Stimulated activated CD8-positive, alpha-beta memory T cell treated with anti-CD3 and anti-CD28 coated beads, Interleukin-15, amount 100 ng/mL, for 4 hours (primary cell): ENCODE results near the gene DNAJB6.

Experiments
- DNase-seq, 2 donors: peaks; one replicate each; pipeline ENCODE4 v3.0.0-alpha.2; 2020; ENCODE audit warnings: low read depth in 2 of 2

Gene DNAJB6

DNA sequence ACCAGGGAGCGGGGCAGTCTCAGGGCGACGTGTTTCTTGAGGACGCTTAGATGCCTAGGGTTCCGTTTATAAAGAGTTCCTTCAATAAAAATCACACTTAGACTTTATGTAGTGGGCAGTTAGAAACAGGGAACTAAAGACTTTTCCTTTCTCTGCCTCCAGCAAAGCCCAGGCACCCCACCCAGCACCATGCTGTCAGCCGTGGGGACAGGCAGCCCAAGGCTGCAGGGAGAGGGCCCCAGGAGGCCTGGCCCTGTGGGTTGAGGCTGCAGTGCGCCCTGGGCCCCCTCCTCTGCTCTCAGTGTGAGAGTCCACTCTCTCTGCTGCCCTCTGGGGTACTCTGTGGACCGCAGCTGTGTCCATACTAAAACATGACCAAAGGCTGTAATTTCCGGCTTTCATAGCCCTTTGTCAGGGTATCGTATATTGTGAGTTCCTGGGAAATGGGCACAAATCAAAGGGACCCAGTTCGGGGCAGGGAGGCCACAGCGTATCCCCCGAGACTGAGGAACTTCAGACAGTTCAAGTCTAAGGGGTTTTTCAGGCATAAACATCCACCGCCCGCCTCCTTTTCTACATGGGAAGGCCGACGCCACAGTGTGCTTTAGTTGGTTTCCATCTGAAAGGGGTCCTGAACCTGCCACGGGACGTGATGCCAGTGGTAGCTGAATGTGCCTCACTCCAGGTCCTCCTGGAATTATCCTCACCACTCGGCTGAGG lies 59.7 kb downstream of the DNAJB6 start:
- DNase-seq = no peak

DNA sequence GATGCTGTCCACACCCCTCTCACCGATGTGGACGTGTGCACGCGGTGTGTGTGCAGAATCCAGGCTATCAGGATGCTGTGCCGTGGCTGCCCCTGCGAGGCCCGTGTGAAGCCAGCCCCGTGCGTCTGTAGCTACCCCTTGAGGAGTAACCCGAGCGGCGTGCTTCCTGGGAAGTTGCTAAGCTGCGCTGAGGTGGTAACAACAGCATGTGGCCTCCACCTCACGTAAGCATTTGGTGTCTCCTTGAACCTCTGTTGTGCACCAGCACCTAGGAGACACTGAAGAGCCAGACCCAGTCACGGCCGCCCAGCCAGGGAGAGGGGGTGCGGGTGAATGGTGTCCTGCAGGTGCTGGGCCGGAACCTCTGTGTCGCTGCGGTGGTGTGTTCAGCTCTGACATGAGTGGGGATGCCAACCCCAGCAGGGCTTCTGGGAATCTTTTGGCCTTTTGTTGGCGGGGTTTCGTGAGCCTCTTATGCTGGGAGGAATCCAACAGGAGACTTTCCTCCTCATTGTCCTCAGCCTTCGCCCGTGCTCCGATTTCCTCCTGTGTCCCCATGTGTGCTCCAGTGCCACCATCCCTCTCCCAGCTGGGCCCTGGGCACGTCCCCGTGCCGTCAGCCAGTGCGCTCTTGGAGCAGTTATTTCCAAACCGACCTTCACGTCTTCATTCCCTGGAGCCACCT lies 60.4 kb downstream of the DNAJB6 start:
- DNase-seq = no peak

DNA sequence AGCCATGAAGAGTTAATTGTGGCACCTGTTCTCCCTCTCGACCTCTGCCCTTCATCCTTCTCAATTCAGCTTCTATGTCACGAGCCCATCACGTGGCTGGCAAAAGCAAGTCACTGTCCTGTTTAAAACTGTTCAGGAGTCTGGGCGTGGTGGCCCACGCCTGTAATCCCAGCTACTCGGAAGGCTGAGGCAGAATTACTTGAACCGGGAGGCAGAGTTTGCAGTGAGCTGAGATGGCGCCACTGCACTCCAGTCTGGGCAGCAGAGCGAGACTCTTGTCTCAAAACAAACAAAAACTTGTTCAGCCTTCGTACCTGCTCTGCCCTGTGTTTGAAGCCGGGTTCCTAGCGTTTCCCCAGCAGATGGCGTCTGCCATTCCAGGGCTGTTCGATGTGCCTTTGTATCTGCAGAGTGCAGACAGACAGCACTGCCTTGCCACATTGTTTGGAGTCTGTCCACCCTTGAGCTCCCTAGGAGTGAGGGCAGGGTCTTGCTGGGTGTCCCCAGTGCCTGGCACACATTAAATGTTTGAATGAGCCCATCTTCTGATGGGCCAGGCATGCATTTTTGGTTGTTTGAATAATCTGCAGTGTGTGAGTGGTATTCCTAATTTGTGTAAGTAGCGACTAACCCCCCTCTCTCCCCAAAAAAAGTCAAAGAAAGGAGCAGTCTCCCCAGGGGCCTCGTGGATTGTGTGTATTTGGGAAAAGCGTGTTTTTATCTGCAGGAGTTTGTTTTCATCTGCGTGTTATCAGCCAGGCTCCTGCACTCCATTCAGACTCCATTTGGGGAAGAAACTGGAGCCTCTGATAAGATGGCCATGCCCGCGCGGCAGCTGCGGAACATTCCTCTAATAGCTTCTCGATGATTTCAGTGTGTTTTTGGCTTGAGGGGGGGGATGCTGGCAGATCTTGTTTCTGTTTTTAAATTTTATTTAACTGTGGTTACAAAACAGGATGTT lies 61.2 kb downstream of the DNAJB6 start:
- DNase-seq = no peak

DNA sequence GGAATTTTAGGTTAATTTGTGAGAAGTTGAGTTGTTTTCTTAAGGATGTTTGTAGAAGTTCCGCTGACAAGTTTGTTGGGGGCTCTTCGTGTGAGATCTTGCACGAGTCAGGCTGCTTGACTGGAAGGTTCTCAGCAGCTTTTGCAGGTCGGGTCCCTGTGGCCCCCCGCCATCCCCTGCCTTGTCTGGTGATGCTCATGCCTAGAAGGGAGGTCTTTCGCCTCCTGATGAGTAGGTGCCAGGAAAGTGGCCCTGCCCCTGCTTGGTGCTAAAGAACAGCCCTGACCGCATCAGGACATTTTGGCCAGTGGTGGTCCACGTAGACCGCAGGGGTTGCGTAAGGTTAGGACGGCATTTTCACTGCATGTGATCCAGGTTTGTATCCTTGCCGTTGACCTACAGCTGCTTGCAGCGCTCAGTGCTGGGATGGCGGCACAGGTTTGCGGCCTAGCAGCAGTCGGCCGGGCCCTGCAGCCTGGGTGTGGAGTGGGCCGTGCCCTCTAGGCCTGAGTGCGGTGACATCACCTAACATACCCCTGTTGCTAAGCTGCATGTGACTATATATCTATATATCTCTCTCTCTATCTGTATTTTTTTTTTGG lies 62.4 kb downstream of the DNAJB6 start:
- DNase-seq = no peak

DNA sequence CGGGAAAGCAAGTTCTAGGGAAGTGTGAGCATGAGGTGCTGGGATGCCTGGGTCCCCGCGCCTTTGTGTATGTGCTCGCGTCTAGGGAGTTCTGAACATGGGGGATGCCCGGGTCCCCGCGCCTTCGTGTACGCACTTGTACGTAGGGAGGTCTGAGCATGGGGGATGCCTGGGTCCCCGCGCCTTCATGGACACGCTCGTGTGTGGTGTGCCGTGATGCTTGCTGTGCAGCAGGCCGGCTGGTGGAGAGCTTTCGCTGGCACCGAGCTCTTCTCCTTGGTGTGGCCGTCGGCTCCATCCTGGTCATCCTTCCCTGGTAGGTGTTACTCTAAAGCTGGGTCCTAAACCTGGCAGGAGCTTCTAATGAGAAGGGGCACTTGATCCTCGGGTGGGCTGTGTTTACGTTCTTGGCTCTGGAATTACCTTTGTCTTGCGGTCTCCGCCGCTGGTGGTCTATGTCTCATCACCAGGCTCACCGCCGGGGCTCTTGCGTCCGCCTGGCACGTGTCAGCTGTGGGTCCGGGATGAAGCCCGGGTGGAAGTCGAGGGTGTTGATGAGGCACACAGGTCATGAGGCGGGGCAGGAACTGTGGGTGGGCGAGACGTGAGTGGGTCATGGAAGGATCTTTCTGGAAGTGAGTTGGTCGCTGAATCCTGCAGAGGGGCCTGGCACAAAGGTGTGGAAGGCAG lies 63.5 kb downstream of the DNAJB6 start:
- DNase-seq = no peak

DNA sequence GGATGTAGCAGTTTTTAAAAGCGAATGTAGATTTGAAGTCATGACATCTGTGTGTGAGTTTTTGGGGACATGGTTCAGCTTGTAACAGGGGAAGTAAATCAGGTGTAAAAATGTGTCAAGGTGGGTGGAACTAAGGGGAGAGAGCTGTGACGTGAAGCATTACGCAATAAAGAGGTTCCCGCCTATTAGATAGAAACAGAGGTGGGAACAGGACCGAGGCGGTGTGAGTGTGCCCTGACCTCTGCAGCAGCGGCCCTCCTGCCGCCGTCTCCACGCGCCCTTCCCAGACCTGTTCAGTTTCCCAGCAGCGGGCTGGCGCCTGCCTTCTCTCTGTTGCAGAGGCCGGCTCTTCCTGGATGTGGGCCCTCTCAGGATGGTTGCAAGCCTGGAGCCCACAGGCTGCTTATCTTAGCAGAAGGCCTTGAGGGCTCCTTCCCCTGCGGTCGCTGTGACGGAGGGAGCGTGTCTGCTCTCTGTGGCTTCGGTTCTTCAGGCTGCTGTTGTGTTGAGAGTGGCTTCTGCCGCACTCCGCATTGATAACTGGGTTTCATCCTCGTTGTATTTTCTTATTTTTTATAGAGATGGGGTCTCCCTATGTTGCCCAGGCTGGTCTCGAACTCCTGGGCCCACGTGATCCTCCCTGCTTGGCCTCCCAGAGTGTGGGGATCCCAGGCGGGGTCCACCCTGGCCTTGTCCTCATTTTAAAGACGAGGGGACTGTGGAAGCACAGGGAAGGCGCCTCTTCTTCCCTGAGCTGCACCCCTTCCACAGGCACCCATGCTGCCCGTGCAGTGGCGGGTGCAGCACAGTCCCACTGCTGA lies 65.0 kb downstream of the DNAJB6 start:
- DNase-seq = no peak

DNA sequence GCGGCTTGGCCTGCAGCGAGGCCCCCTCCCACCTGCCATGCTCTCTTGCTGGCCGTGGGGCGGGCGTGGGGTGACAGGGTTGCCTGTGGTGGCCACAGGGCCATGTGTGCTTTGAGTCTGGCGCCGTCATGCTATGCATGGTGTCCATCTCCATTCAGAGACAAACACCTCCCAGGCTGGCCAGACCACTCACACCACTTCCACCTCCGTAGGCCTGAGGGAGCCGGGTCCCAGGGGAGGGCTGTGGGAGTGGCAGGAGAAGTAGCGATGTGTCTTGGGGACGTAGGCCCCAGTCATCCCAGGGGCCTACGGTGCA lies 65.5 kb downstream of the DNAJB6 start:
- no peak for DNase-seq

DNA sequence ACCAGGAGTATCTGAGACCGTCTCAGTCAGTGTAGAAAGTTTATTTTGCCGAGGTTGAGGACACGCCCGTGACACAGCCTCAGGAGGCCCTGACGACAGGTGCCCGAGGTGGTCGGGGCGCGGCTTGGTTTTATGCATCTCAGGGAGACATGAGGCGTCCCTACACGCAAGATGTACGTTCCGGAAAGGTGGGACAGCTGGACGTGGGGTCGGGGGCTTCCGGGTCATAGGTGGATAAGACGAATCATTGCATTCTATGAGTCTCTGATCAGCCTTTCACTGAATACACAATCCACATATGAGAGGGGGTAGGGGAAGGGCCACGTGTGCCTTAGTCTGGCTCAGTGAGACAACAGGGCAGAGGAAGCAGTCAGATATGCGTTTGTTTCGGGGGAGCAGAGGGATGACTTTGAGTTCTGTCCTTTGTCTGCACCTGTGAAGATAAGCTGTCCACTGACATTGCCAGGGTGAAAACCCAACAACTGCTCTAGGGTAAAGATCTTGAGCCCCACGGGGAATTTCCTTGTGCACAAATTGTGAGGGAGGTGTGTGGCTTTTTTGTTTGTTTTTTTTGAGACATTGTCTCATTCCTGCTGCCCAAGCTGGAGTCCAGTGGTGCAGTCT lies 66.2 kb downstream of the DNAJB6 start:
- DNase-seq = no peak

DNA sequence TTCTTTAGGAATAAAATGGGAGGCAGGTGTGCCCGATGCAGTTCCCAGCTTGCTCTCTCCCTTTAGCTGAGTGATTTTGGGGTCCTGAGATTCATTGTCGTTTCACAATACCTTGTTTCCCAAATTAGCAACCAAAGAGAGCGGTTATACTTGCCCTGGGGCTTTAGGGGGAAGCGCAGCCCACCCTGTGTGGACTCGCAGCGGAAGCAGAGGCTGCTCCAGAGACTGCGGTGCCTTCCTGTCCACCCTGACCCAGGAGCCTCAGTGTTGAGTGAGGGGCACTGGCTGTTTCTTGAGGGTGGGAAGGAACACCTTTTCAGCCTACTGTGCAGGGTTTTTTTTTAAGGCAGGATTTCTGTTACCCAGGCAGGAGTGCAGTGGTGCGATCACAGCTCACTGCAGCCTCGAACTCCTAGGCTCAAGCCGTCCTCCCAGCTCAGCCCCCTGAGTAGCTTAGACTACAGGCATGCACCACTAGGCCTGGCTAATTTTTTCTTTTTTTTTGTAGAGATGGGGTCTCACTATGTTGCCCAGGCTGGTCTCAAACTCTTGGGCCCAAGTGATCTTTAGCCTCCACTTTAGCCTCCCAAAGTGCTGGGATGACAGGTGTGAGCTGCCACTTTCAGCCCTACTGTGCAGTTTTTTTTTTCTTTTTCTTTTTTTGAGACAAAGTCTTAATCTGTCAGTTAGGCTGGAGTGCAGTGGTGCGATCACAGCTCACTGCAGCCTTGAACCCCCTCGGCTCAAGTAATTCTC lies 67.0 kb downstream of the DNAJB6 start:
- no peak for DNase-seq

DNA sequence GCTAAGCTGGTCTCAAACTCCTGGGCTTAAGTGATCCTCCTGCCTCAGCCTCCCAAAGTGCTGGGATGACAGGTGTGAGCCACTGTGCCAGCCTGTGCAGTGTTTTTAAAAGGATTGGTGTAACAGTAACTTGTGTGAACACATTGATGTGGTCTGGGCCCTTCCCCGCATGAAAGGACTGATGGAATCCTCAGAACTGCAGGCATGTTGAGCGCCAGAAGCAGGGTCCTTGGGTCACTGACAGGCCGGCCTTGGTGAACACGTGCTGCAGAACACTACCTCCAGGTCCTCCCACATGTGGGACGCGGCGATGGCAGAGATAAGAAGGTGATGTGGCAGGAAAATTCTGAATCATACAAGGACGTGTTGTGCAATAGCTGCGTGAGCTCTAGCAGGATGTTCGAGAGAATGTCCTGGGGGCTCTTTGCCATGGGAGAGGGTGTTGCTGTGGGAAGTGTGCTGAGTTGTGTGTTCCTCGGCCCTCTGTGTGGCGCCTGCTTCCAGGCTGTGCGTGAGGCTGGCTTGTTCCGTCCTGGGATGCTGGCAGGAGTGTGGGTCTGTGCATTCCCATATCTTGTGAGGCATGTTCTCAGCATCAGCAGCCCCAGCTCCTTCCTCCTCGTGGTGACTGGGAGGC lies 68.2 kb downstream of the DNAJB6 start:
- no peak for DNase-seq

DNA sequence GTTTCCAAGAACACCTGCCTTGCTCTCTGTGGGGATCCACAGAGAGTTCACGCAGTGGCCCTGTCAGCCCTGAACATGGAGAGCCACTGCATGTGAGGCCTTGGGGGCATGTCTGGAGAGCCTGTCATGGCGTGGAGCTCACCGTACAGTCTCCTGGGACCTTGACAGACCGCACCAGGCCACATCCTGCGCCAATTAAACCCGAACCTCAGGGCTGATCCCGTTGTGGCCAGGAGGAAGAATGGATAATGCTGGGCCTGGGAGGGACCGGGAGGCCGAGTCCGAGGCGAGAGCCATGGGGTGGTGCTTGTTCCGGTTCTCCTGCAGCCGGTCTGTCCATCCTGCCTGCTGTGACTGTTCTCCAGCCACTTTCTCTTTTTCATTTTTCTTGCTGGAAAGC lies 68.7 kb downstream of the DNAJB6 start:
- DNase-seq = no peak

DNA sequence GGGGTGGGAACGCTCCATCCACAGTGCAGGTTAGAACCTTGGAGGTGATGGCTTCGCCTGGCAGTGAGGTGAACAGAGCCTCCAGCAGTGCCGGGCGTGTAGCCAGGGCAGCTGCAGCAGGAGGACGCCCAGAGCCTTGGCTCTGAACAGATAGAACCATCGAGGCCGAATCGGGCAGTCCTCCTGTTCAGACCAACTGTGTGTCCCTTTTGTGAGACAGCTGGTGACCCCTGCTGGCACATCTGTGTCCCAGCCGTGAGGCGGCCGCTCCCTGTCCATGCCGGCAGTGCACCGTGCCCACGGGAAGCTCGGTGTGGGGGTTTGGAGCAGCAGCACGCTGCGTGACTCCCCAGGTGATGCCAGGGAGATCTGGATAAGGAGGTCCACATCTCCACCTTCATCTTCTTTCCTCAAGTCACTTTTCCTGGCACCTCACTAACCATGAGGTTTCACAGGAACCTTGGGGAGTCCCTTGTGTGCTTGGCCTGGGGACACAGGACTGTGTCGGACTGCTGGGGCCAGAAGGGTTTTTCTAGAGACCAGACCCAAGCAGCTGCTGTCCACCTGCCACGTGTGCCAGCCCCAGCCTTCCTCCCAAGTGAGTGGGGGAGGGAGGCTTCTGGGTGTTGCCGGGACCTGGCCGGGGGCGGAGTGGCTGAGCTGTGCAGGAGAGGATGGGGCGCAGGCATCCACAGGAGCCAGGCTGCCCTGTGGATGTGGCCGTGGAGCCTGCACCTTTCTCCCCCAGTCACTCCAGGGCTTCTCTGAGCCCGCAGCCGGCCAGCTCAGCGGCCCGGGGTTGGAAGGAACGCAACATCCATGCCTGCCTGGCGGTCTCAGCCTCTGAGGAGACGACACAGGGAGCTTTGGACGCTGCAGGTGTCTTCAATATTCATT lies 69.4 kb downstream of the DNAJB6 start:
- DNase-seq = no peak

DNA sequence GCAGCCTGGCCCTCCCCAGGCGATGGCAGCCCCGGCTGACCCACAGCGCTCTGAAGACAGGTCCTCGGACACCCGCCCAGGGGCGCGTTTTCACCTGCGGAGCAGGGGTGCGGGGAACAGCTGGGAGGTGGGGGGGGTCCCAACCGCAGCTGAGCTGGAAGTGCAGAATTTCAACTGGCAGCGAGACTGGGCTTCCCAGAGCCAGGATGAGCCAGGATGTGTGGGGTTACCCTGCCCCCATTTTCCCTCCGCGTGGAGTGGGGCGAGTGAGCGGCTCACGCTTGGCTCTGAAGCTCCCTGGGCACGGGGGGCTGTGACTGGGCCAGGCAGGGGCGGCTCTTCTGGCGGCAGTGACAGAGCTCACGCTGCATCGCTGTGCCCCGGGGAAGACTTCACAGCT lies 70.2 kb downstream of the DNAJB6 start:
- no peak for DNase-seq

DNA sequence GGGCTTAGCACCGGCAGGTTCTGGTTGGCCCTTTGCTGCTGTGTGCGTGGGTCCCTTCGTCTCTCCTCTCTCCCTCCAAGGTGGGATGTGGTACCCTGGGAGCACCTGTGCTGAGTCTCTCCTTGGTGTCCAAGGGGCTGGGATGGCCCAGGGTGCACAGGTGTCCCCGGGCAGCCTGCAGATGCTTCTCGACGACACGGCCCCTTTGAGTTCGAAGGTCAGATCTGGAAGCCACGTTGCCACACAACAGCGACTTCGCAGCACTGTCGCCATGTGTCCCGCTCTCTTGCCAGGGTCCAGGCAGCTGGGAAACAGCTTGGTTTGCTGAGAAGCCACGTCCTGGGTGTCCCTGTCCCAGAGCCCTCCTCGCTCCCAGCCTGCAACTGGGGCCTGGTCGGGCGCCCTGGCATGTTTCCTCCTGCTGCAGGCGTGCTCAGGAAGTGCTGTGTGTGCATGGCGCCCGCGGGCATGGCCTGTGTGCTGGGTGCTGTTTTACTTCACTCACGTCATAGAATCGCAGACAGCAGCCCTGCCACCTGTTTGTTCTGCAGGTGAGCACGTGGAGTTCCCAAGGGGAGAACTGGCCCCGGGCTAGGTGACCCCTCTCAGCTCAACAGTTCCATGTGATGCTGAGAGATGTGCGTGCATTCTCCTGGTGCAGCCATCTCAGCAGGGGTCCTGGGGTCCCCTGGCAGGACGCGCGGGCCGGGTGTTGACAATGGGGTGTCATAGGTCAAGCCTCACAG lies 70.9 kb downstream of the DNAJB6 start:
- no peak for DNase-seq

DNA sequence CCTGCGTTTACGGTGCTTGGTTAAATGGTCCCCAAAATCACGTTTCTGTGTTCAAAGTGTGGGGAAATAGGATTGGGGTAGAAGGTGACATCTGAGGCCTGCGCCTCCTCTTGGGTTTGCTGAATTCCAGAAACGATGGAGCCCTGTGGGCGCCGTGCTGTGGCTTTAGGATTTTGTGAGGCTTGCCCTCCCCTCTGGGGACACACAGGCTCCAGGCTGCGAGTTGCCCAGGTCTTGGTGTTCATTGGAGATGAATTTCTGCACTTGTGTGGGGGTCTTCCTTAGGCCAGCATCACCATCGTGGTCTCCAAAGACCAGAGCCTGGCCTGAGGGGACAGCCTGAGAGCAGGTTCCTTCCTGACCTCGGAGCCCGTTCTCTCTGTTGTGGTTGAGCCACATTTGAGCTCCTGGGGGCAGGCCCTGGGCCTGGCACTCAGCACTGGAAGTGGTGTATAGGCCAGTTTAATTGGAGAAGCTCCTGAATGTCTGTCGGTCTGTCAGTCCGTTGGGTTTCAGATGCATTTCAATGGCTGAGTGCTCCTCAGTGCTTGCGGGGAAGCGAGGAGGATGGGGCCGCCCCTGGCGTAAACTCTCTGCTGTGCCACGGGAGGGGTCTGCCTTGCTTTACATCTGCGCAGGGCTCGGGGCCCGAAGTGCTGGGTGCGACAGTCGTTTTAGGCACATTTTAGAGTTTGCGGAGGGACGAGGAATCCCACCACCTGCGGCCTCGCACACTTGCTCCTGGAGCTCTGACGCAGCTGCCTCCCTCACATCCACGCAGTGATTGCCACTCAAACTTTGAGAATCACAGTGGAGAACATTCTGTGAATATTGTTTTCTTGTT lies 71.7 kb downstream of the DNAJB6 start:
- DNase-seq = no peak

DNA sequence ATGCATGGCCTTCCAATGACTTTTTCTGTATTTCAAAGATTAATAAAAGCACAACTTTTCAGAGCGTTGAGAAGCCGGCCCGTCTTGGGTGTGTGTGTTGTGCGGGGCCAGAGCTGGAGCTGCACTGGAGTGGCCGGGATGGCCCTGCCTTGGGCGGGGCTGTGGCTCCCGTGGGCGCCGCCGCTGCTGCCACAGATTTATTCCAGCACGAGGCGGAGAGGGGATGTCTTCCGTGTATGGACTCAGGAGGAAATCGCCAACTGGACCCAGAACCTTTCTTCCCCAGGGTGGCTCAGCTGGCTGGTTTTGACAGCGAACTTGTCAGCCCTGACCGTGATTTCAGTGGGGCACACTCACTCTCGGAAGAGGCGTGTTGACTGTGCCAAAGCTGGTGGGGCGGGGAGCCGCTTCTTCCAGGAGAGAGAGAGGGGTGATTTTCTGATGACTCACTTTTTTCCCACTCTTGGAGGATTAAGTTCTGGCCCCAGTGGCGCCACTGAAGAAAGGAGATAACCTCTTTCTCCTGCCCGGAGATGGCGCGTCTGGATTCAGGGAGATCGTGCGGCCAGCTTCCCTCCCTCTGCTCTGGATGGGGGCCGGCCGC lies 72.4 kb downstream of the DNAJB6 start:
- DNase-seq = no peak
